Sigmoid colon (tissue), 7 donors: ENCODE results near the gene TYMS. TPM values are rescaled to one million over a fixed set of nuclear protein-coding genes. Genes with fewer than 3 reads are reported as not detected.
"Not testable (repeated sequence)": the region's sequence is repeated elsewhere in the genome, so short reads cannot be mapped to it uniquely, and the experiment has no call there.

Source experiments
- DNase-seq: peaks from one replicate; pipeline ENCODE4 v3.0.0-alpha.2; 2019
- H3K27ac ChIP-seq, 4 donors: fragments of 200-600 bp; sonication (generic); one replicate each; pipeline ENCODE4 v1.5.1; 2016 to 2019; ENCODE audit warnings: mild to moderate bottlenecking in 1 of 4
- H3K27me3 ChIP-seq, 3 donors: fragments of 200-600 bp; sonication (generic); one replicate each; pipeline ENCODE4 v1.5.1; 2019; ENCODE audit warnings: mild to moderate bottlenecking in 1 of 3
- H3K36me3 ChIP-seq, 4 donors: fragments of 200-600 bp; sonication (generic); one replicate each; pipeline ENCODE4 v1.5.1; 2016 to 2019
- H3K4me1 ChIP-seq, 4 donors: fragments of 200-600 bp; sonication (generic); one replicate each; pipeline ENCODE4 v1.5.1; 2017 to 2019
- H3K4me3 ChIP-seq, 4 donors: fragments of 200-600 bp; sonication (generic); one replicate each; pipeline ENCODE4 v1.5.1; 2017 to 2019; ENCODE audit warnings: mild to moderate bottlenecking in 2 of 4, moderate library complexity in 1 of 4
- H3K9me3 ChIP-seq, 4 donors: fragments of 200-600 bp in 3 of 4; sonication (generic) in 3 of 4; one replicate each; pipeline versions ENCODE4 v1.5.1 to v1.6.1; 2013 to 2019
- EP300 ChIP-seq, 4 donors: sonication (generic); formaldehyde crosslinking; IDR thresholded peaks; one replicate each; pipeline ENCODE4 v1.6.1; 2017; ENCODE audit warnings: antibody characterized with exemption in 4 of 4
- POLR2A ChIP-seq, 2 donors: fragments of 450-650 bp; IDR thresholded peaks; one replicate each; pipeline ENCODE4 v1.6.1; 2016; ENCODE audit warnings: antibody characterized with exemption in 2 of 2, mild to moderate bottlenecking in 2 of 2, moderate library complexity in 2 of 2
- POLR2AphosphoS5 ChIP-seq, 4 donors: sonication (generic); formaldehyde crosslinking; IDR thresholded peaks; one replicate each; pipeline ENCODE4 v1.6.1; 2017; ENCODE audit warnings: antibody characterized with exemption in 4 of 4
- WGBS, 2 donors: extraction: QIAGEN DNeasy Blood & Tissue Kit; methylation state at CpG; one replicate each; pipeline ENCODE4 v1.1.7; 2013; 5-methylcytosine and 5-hydroxymethylcytosine counted together
- intact Hi-C: fragments of 100-400 bp; cut with DNase I; formaldehyde crosslinking; loops from one replicate; pipeline ENCODE4 v1.15.1; 2023
- polyA plus RNA-seq, 3 donors: library from polyadenylated mRNA; stranded (reverse); fragments of 200-250 nt; gene quantifications; one replicate each; pipeline ENCODE4 v1.2.3, GENCODE V29; 2013
- total RNA-seq, 4 donors: library from RNA; depleted of rRNA; stranded (reverse); fragments of >200 nt; gene quantifications; one replicate each; pipeline ENCODE4 v1.1.0, GENCODE V29; 2016
- TF ChIP-seq, protein P1 (sequence below), 4 experiments: fragments of 450-650 bp in 3 of 4; fragments of 200-600 bp in 1 of 4; IDR thresholded peaks; one replicate each; pipeline ENCODE4 v1.5.1; 2016 to 2019; ENCODE audit warnings: antibody characterized with exemption in 4 of 4, mild to moderate bottlenecking in 3 of 4, moderate library complexity in 2 of 4
- donor health status: healthy with polysubstance abuse.
- donor health status: Bipolar disorder and iron deficiency.
- donor health status: healthy.

Gene TYMS
- total and polyA plus RNA-seq, 7 donors, result 0.55 to 62.0 (median 3.0) TPM

DNA sequence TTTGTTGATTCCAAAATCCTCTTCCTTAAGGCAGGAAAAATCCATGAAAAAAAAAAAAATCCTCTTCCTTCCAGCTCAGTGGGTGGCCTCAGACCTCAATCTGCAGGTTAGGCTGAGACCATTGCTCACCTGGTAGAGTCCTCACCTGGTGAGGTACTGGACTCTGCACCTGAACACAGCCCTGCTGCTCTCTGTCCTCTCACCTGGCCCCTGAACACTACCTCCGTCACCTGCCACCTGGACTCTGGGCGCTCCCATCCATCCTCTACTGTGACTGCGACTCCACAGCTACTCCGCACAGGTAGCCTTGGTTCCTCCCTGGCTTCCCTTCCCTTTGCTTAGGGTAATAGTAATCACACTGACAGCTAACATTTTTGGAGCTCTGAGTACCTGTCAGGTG, 22.1 kb downstream of the TYMS start:
- Histone ChIP-seq H3K9me3 (no peaks in the 10 kb centered on the region), H3K27ac (no peak overlapping the region), H3K4me1 (peaks cover 0 to 7% (median 4%) of the 10 kb centered on the region in 4 donors), H3K36me3 (peaks cover 6 to 71% (median 10%) of the 10 kb centered on the region in 4 donors), H3K27me3 (no peaks in the 10 kb centered on the region), H3K4me3 (no peak overlapping the region)
- intact Hi-C loops, result no loop called here
- TF ChIP-seq, protein P1, sequence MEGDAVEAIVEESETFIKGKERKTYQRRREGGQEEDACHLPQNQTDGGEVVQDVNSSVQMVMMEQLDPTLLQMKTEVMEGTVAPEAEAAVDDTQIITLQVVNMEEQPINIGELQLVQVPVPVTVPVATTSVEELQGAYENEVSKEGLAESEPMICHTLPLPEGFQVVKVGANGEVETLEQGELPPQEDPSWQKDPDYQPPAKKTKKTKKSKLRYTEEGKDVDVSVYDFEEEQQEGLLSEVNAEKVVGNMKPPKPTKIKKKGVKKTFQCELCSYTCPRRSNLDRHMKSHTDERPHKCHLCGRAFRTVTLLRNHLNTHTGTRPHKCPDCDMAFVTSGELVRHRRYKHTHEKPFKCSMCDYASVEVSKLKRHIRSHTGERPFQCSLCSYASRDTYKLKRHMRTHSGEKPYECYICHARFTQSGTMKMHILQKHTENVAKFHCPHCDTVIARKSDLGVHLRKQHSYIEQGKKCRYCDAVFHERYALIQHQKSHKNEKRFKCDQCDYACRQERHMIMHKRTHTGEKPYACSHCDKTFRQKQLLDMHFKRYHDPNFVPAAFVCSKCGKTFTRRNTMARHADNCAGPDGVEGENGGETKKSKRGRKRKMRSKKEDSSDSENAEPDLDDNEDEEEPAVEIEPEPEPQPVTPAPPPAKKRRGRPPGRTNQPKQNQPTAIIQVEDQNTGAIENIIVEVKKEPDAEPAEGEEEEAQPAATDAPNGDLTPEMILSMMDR (IDR thresholded peaks at IDR 0.05), result no peak
- no peak for TF ChIP-seq POLR2AphosphoS5 (IDR thresholded peaks at IDR 0.05)
- no peak for TF ChIP-seq EP300 (IDR thresholded peaks at IDR 0.05)
- TF ChIP-seq POLR2A (IDR thresholded peaks at IDR 0.05), result no peak
- WGBS, 2 donors, result 96 to 97% methylated on average over 4 of the region's 4 CpGs
- no peak for DNase-seq

DNA sequence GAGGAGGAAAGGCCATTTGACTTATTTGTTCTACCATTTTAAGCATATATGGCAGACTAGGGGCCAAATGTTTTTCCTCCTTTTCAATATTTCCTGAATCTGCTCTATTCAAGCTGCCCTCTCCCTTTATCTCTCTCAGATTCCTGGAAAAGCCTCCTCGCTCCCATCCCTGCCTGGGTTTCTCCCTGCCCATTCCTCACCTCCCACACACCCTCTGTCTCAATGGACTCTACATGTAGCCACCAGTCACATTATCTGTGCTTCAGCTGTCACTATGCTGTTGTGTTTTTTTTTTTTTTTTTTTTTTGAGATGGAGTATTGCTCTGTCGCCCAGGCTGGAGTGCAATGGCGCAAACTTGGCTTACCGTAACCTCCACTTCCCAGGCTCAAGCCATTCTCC, 22.9 kb downstream of the TYMS start:
- peaks cover 6 to 70% (median 10%) of the 10 kb centered on the region in 4 donors for H3K36me3 ChIP-seq
- no peaks in the 10 kb centered on the region for H3K27me3 ChIP-seq
- H3K4me3 ChIP-seq, result no peak overlapping the region
- H3K9me3 ChIP-seq, result no peaks in the 10 kb centered on the region
- intact Hi-C loops, result no loop called here
- TF ChIP-seq, protein P1 (IDR thresholded peaks at IDR 0.05), result no peak
- DNase-seq, result no peak
- H3K27ac ChIP-seq, result no peak overlapping the region
- WGBS, 2 donors, result 96 to 98% methylated on average over 4 of the region's 4 CpGs
- no peaks in the 10 kb centered on the region for H3K4me1 ChIP-seq

DNA sequence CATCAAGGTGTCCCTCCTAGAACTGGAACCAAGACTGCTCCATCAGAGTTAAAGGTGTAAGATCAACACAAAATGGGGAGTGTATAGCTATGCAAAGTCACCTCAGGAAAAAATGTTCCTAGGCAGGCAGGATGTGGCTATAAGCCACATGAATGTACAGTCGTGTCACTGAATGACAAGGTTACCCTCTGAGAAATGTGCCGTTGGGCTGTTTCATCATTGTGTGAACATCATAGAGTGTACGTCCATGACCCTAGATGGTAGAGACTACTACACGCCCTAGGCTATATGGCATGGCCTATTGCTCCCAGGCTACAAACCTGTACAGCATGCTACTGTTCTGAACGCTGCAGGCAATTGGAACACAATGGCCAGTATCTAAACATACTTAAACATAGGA, 24.5 kb downstream of the TYMS start:
- Histone ChIP-seq H3K27me3 (no peaks in the 10 kb centered on the region), H3K4me3 (no peak overlapping the region), H3K27ac (no peak overlapping the region), H3K36me3 (peaks cover 6 to 77% (median 10%) of the 10 kb centered on the region in 4 donors), H3K4me1 (no peaks in the 10 kb centered on the region), H3K9me3 (no peaks in the 10 kb centered on the region)
- intact Hi-C loops, result no loop called here
- TF ChIP-seq EP300 (IDR thresholded peaks at IDR 0.05) (no peak), POLR2AphosphoS5 (IDR thresholded peaks at IDR 0.05) (no peak), POLR2A (IDR thresholded peaks at IDR 0.05) (no peak)
- TF ChIP-seq, protein P1 (IDR thresholded peaks at IDR 0.05), result no peak
- 63 to 87% methylated on average over 5 of the region's 5 CpGs for WGBS, 2 donors
- DNase-seq, result no peak

DNA sequence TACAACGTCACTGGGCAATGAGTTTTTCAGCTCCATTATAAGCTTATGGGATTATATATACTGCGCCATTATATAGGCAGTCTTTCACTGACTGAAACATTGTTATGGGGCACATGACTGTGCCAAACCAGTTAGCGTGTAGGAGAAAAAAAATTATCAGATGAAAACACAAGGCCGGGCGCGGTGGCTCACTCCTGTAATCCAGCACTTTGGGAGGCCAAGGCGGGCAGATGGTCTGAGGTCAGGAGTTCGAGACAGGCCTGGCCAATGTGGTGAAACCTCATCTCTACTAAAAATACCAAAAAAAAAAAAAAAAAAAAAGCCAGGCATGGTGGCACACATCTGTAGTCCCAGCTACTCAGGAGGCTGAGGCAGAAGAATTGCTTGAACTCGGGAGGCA, 25.0 kb downstream of the TYMS start:
- H3K36me3 ChIP-seq, result peaks cover 6 to 73% (median 10%) of the 10 kb centered on the region in 4 donors
- intact Hi-C loops, H3K9me3 ChIP-seq, H3K4me3 ChIP-seq, DNase-seq, H3K4me1 ChIP-seq, H3K27me3 ChIP-seq, H3K27ac ChIP-seq: not testable (repeated sequence)
- WGBS, 2 donors, result 86 to 95% methylated on average over 9 of the region's 9 CpGs

DNA sequence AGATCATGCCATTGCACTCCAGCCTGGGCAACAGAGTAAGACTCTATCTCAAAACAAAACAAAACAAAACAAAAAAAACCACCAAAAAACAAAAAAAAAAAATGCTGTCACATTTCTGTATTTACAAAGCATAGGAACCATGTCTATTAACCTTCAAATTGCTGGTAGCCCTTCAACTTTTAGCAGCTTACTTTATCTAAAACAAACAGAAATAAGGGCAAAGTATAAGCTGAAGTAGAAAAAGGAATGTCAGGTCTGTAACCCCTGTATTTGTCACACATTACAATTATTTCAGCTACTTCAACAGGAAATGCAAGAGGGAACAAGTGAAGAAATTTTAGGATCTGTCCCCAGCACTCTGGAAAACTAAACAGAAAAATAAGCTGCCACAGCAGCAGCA, 25.4 kb downstream of the TYMS start:
- no peak for TF ChIP-seq POLR2A (IDR thresholded peaks at IDR 0.05)
- TF ChIP-seq EP300 (IDR thresholded peaks at IDR 0.05), result no peak
- TF ChIP-seq POLR2AphosphoS5 (IDR thresholded peaks at IDR 0.05), result no peak
- TF ChIP-seq, protein P1 (IDR thresholded peaks at IDR 0.05), result no peak
- Histone ChIP-seq H3K27me3 (no peaks in the 10 kb centered on the region), H3K27ac (no peak overlapping the region), H3K4me1 (no peaks in the 10 kb centered on the region), H3K9me3 (no peaks in the 10 kb centered on the region), H3K4me3 (no peak overlapping the region), H3K36me3 (peaks cover 6 to 69% (median 10%) of the 10 kb centered on the region in 4 donors)
- DNase-seq, result no peak
- intact Hi-C loops, result no loop called here
